GM12878 (cell line): Measurements from ENCODE around the gene MEIS2.

Experiments
- CTCF ChIP-seq, 3 experiments: IDR thresholded peaks in 2 of 3; conservative IDR thresholded peaks in 1 of 3; 2 replicates each; pipeline ENCODE4 v1.5.1; 2011; ENCODE audit warnings: low read depth in 3 of 3, low read length in 3 of 3, mild to moderate bottlenecking in 3 of 3, control low read depth in 2 of 3, moderate library complexity in 2 of 3, inconsistent platforms in 1 of 3, mixed read lengths in 1 of 3; ENCODE audit not compliant: control insufficient read depth in 2 of 3, insufficient read depth in 1 of 3; ENCODE audit errors: extremely low read depth in 1 of 3
- IRF5 ChIP-seq: fragments of 450-650 bp; IDR thresholded peaks from 2 replicates; pipeline ENCODE4 v1.6.1; 2017; ENCODE audit warnings: borderline replicate concordance
- NR2C2 ChIP-seq: IDR thresholded peaks from 2 replicates; pipeline ENCODE4 v1.6.1; 2011; ENCODE audit warnings: borderline replicate concordance, low read depth; ENCODE audit not compliant: control insufficient read depth, insufficient read length
- NRF1 ChIP-seq: conservative IDR thresholded peaks from 2 replicates; pipeline ENCODE4 v1.6.1; 2011; ENCODE audit warnings: mild to moderate bottlenecking, low read depth, low read length, improper control_type of control experiment
- RAD21 ChIP-seq: IDR thresholded peaks from 2 replicates; pipeline ENCODE4 v1.6.1; 2011; ENCODE audit warnings: mild to moderate bottlenecking, low read depth, low read length, moderate library complexity; ENCODE audit not compliant: insufficient read depth
- SPI1 ChIP-seq: IDR thresholded peaks from 2 replicates; pipeline ENCODE4 v1.6.1; 2011; ENCODE audit warnings: low read depth, mild to moderate bottlenecking, low read length, moderate library complexity, borderline replicate concordance; ENCODE audit not compliant: insufficient read depth
- ZNF24 ChIP-seq: fragments of 450-650 bp; IDR thresholded peaks from 2 replicates; pipeline ENCODE4 v1.6.1; 2017; ENCODE audit warnings: antibody characterized with exemption, mild to moderate bottlenecking
- TF ChIP-seq, protein P1 (sequence below): fragments of 450-650 bp; IDR thresholded peaks from 2 replicates; pipeline ENCODE4 v1.6.1; 2016; ENCODE audit warnings: mild to moderate bottlenecking, moderate library complexity, borderline replicate concordance

- no peak for TF ChIP-seq CTCF (IDR thresholded peaks at IDR 0.05 in 2 of 3, conservative IDR thresholded peaks at IDR 0.05 in 1 of 3; ENCODE audit: control insufficient read depth in 2 of 3, extremely low read depth in 1 of 3, insufficient read depth in 1 of 3, low read depth in 3 of 3, low read length in 3 of 3)
- no peak for TF ChIP-seq NRF1
- TF ChIP-seq, protein P1, sequence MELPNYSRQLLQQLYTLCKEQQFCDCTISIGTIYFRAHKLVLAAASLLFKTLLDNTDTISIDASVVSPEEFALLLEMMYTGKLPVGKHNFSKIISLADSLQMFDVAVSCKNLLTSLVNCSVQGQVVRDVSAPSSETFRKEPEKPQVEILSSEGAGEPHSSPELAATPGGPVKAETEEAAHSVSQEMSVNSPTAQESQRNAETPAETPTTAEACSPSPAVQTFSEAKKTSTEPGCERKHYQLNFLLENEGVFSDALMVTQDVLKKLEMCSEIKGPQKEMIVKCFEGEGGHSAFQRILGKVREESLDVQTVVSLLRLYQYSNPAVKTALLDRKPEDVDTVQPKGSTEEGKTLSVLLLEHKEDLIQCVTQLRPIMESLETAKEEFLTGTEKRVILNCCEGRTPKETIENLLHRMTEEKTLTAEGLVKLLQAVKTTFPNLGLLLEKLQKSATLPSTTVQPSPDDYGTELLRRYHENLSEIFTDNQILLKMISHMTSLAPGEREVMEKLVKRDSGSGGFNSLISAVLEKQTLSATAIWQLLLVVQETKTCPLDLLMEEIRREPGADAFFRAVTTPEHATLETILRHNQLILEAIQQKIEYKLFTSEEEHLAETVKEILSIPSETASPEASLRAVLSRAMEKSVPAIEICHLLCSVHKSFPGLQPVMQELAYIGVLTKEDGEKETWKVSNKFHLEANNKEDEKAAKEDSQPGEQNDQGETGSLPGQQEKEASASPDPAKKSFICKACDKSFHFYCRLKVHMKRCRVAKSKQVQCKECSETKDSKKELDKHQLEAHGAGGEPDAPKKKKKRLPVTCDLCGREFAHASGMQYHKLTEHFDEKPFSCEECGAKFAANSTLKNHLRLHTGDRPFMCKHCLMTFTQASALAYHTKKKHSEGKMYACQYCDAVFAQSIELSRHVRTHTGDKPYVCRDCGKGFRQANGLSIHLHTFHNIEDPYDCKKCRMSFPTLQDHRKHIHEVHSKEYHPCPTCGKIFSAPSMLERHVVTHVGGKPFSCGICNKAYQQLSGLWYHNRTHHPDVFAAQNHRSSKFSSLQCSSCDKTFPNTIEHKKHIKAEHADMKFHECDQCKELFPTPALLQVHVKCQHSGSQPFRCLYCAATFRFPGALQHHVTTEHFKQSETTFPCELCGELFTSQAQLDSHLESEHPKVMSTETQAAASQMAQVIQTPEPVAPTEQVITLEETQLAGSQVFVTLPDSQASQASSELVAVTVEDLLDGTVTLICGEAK, result no peak
- TF ChIP-seq NR2C2, result no peak
- no peak for TF ChIP-seq SPI1
- TF ChIP-seq ZNF24, result no peak
- TF ChIP-seq IRF5, result no peak
- no peak for TF ChIP-seq RAD21
Observed at GRCh38 chr15:37010595-37010994, 89.8 kb downstream of the MEIS2 start.
